Measurements from ENCODE around the gene STPG4. TPM values are rescaled to one million over a fixed set of nuclear protein-coding genes. Genes with fewer than 3 reads are reported as not detected.
"Not testable (repeated sequence)": the region's sequence is repeated elsewhere in the genome, so short reads cannot be mapped to it uniquely, and the experiment has no call there.

Gene STPG4
- polyA plus RNA-seq, 3 donors = 0.17 to 0.37 TPM; not detected in 1

DNA sequence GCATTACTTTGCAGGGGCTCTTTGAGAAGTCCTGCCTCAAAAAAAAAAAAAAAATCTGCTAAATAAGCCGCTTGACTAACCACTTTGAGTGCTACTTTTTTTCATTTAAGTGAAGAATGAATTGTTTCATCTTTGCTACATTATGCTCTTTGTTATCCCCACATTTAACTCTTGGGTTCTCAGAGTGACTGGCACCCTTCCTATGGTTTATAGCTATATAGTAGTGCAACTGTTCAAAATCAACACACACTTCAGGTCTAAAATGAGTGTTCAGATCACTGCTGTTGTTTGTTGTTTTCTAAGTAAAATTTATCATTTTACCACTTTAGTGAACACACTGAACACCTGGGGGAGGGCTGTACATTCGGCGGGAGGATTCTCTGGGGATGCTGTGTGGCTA is 13.6 kb downstream of the STPG4 start:
- no peak for DNase-seq (ENCODE audit: extremely low read depth in 1 of 11, low read depth in 9 of 11, low spot score in 4 of 11)

DNA sequence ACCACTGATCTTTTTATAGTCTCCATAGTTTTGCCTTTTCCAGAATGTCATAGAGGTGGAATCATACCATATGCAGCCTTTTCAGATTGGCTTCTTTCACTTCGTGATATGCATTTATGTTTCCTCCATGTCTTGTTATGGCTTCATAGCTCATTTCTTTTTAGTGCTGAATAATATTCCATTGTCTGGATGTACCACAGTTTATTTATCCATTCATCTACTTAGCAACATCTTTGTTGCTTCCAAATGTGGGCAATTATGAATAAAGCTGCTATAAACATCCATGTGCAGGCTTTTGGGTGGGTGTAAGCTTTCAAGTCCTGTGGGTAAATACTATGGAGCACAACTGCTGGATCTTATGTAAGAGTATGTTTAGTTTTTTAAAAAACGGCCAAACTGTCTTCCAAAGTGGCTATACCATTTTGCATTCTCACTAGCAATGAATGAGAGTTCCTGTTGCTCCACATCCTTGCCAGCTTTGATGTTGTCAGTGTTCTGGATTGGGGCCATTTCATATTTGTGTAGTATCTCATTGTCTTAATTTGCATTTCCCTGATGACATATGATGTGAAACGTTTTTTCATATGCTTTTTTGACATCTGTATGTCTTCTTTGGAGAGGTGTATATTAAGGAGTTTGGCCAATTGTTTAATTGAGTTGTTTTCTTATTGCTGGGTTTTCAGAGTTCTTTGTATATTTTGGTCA is 20.6 kb downstream of the STPG4 start:
- DNase-seq (ENCODE audit: extremely low read depth in 1 of 11, low read depth in 9 of 11, low spot score in 4 of 11) = no peak

- DNase-seq (ENCODE audit: extremely low read depth in 1 of 11, low read depth in 9 of 11, low spot score in 4 of 11) = no peak
Observed at GRCh38 chr2:47133046-47133445, 22.1 kb downstream of the STPG4 start.

GRCh38 chr2:47129191-47129706 is 25.9 kb downstream of the STPG4 start:
- peak in 4 of 11 donors; percentile 5 to 20 (median 11) for DNase-seq (ENCODE audit: extremely low read depth in 1 of 11, low read depth in 9 of 11, low spot score in 4 of 11)

GRCh38 chr2:47128705-47129104 is 26.4 kb downstream of the STPG4 start:
- DNase-seq (ENCODE audit: extremely low read depth in 1 of 11, low read depth in 9 of 11, low spot score in 4 of 11) = no peak

- DNase-seq (ENCODE audit: extremely low read depth in 1 of 11, low read depth in 9 of 11, low spot score in 4 of 11) = no peak
Observed at GRCh38 chr2:47127862-47128543, 27.1 kb downstream of the STPG4 start.

GRCh38 chr2:47126783-47127182 is 28.3 kb downstream of the STPG4 start:
- DNase-seq (ENCODE audit: extremely low read depth in 1 of 11, low read depth in 9 of 11, low spot score in 4 of 11) = no peak

- DNase-seq (ENCODE audit: extremely low read depth in 1 of 11, low read depth in 9 of 11, low spot score in 4 of 11) = not testable (repeated sequence)
Observed at GRCh38 chr2:47124740-47125139, 30.4 kb downstream of the STPG4 start.

DNA sequence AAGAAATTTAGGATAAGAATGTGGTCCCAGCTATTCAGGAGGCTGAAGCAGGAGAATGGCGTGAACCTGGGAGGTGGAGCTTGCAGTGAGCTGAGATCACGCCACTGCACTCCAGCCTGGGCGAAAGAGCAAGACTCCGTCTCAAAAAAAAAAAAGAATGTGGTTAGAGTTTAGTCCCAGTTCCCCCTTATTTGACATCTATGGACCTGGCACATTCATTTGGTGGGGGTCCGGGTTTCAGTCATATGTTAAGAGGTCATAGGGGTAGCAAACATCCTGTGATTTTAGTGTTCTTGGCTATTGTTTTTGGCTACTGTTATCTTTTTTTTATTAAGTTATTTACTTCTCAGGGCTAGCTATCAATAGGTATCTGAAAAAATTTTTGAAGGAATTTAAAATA is 34.7 kb downstream of the STPG4 start:
- not testable (repeated sequence) for DNase-seq (ENCODE audit: extremely low read depth in 1 of 11, low read depth in 9 of 11, low spot score in 4 of 11)

- no peak for DNase-seq (ENCODE audit: extremely low read depth in 1 of 11, low read depth in 9 of 11, low spot score in 4 of 11)
Observed at GRCh38 chr2:47119001-47119400, 36.1 kb downstream of the STPG4 start.

DNA sequence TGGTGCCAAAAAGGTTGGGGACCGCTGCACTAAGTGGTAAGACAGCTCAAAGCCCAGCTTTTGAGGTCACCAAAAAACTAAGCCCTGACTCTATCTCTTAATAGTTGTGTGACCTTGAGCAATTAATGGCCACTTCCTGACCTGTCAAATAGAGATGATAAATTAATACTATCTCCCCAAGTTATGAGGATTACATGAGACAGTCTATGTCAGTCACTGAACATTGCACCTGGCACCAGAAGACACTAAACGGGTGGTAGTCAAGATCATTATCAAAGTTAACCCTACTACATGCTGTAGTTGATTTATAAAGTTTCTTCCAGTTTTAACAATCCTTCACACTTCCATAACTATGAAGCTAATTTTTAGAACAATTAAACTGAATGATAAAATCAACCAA is 36.5 kb downstream of the STPG4 start:
- no peak for DNase-seq (ENCODE audit: extremely low read depth in 1 of 11, low read depth in 9 of 11, low spot score in 4 of 11)

- DNase-seq (ENCODE audit: extremely low read depth in 1 of 11, low read depth in 9 of 11, low spot score in 4 of 11) = no peak
Observed at GRCh38 chr2:47112665-47113435, 42.3 kb downstream of the STPG4 start.

DNA sequence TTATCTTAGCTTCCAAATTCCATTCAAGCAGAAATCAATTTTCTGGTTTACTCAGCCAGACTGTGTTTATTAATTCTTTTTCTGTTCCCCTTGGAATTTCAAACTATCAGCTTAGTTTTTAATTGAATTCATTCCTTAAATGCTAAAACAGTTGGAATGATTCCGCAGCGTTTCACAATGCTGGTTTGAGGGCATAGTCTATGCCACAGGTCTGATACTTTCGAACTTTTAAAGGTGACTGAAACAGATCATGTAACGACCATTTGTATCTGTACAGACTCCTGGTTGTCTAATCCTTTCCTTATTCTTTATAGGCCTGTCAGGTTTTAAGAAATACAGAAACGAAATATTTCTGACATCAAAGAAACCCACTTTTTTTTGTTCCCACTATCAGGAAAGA is 45.4 kb downstream of the STPG4 start:
- no peak for DNase-seq (ENCODE audit: extremely low read depth in 1 of 11, low read depth in 9 of 11, low spot score in 4 of 11)

DNA sequence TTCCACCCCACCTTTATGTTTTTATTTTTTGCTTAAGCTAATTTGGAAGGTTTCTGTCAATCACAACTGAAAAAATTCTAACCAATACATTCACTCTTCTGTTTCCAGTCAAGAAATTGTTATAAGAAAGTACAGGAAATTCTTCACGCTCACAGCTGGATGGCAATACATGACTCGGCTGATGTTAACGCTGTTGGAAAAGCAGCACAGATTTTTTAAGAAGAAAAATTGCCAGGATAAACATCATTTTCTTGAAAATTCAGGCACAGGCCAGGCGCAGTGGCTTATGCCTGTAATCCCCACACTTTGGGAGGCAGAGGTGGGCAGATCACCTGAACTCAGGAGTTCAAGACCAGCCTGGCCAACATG is 46.1 kb downstream of the STPG4 start:
- no peak for DNase-seq (ENCODE audit: extremely low read depth in 1 of 11, low read depth in 9 of 11, low spot score in 4 of 11)

- not testable (repeated sequence) for DNase-seq (ENCODE audit: extremely low read depth in 1 of 11, low read depth in 9 of 11, low spot score in 4 of 11)
Observed at GRCh38 chr2:47108267-47109006, 46.7 kb downstream of the STPG4 start.

DNA sequence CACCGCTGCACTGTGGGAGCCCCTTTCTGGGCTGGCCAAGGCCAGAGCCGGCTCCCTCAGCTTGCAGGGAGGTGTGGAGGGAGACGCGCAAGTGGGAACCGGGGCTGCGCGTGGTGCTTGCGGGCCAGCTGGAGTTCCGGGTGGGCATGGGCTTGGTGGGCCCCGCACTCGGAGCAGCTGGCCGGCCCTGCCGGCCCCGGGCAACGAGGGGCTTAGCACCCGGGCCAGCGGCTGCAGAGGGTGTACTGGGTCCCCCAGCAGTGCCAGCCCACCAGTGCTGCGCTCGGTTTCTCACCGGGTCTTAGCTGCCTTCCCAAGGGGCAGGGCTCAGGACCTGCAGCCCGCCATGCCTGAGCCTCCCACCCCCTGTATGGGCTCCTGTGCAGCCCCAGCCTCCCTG is 47.9 kb downstream of the STPG4 start:
- DNase-seq (ENCODE audit: extremely low read depth in 1 of 11, low read depth in 9 of 11, low spot score in 4 of 11) = not testable (repeated sequence)

DNA sequence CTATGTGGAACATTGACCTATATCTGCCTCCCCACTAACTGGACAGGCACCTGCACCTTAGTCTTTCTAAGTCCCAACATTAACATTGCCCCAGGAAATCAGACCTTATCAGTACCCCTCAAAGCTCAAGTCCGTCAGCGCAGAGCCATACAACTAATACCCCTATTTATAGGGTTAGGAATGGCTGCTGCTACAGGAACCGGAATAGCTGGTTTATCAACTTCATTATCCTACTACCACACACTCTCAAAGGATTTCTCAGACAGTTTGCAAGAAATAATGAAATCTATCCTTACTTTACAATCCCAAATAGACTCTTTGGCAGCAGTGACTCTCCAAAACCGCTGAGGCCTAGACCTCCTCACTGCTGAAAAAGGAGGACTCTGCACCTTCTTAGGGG is 48.9 kb downstream of the STPG4 start:
- not testable (repeated sequence) for DNase-seq (ENCODE audit: extremely low read depth in 1 of 11, low read depth in 9 of 11, low spot score in 4 of 11)

GRCh38 chr2:47099712-47100111 is 55.4 kb downstream of the STPG4 start:
- not testable (repeated sequence) for DNase-seq (ENCODE audit: extremely low read depth in 1 of 11, low read depth in 9 of 11, low spot score in 4 of 11)

DNA sequence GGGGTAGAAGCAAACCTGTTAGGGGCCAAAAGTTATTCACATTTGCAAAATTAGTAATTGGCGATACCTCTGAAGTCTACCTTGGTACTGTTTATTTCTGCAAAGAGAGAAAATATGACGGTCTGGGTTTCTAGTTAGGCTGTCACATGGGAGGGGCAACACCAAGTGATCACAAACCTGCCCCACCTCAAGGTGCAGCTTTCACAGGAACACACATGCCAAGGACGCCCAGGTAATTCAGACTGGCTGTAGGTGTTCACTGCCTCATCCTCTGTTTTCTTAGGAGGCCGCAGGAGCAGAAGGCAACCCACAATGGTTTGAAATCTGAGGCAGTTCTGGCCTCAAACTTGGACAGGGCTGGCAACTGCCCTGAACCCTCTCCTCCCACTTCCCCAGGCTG is 56.2 kb downstream of the STPG4 start:
- DNase-seq (ENCODE audit: extremely low read depth in 1 of 11, low read depth in 9 of 11, low spot score in 4 of 11) = no peak

All from renal cortex interstitium (tissue), 11 donors.